Kidney (tissue), 14 donors: ENCODE data around the gene PROZ. TPM values are rescaled to one million over a fixed set of nuclear protein-coding genes. Genes with fewer than 3 reads are reported as not detected.
A peak's percentile ranks its signal among the peaks of the same experiment; 100 is the strongest.

Source experiments
- DNase-seq, 5 donors: peaks; one replicate each; pipeline ENCODE4 v3.0.0-alpha.2; 2013 to 2020
- FAIRE-seq: peaks from 2 replicates; lab custom pipeline; 2012; peaks lifted over from hg19 to GRCh38; lab: Jason Lieb, UNC
- H3K27ac ChIP-seq, 2 donors: one replicate each; pipeline ENCODE4 v1.7.0; 2013; ENCODE audit warnings: low read depth in 2 of 2, low read length in 2 of 2, inconsistent platforms in 1 of 2
- H3K27me3 ChIP-seq: one replicate; pipeline ENCODE4 v1.7.1; 2013; ENCODE audit warnings: low read length, inconsistent platforms; ENCODE audit not compliant: control insufficient read depth, insufficient read depth
- H3K36me3 ChIP-seq, 3 donors: one replicate each; pipeline versions ENCODE4 v1.7.0 to v1.7.1; 2013; ENCODE audit warnings: low read length in 3 of 3, control low read depth in 1 of 3, inconsistent platforms in 1 of 3; ENCODE audit not compliant: insufficient read depth in 3 of 3, control insufficient read depth in 2 of 3
- H3K4me1 ChIP-seq, 3 donors: one replicate each; pipeline versions ENCODE4 v1.7.0 to v1.7.1; 2013; ENCODE audit warnings: low read length in 3 of 3, inconsistent platforms in 1 of 3, low read depth in 1 of 3; ENCODE audit not compliant: control insufficient read depth in 2 of 3, insufficient read depth in 2 of 3
- H3K4me3 ChIP-seq, 3 donors: one replicate each; pipeline versions ENCODE4 v1.7.0 to v1.8.1; 2013; ENCODE audit warnings: low read length in 3 of 3, control low read depth in 1 of 3, inconsistent platforms in 1 of 3
- H3K9ac ChIP-seq, 3 donors: one replicate each; pipeline versions ENCODE4 v1.7.0 to v1.7.1; 2013; ENCODE audit warnings: low read length in 3 of 3, control low read depth in 1 of 3, inconsistent platforms in 1 of 3
- H3K9me3 ChIP-seq, 3 donors: one replicate each; pipeline versions ENCODE4 v1.7.0 to v1.7.1; 2013; ENCODE audit warnings: low read length in 3 of 3, control low read depth in 1 of 3, inconsistent platforms in 1 of 3; ENCODE audit not compliant: control insufficient read depth in 2 of 3, insufficient read depth in 1 of 3
- intact Hi-C: fragments of 100-400 bp; cut with DNase I; formaldehyde crosslinking; loops from one replicate; pipeline ENCODE4 v1.11.1; 2022
- polyA plus RNA-seq: library from polyadenylated mRNA; stranded (reverse); fragments of 350-450 nt; fragmentation: Illumina TruSeq; extraction: RNeasy Lipid Tissue Mini Kit (QIAGEN cat#74804); gene quantifications from one replicate; pipeline ENCODE4 v1.2.3, GENCODE V29; 2014; ENCODE audit warnings: low read depth, low replicate concordance; ENCODE audit not compliant: insufficient read depth
- total RNA-seq: library from RNA; stranded (reverse); fragmentation: NEBNext Ultra II Directional; extraction: Animal tissue kit (Norgen Biotek cat#: 25700); gene quantifications from one replicate; pipeline ENCODE4 v1.2.1, GENCODE V29; 2021
- TF ChIP-seq, protein P1 (sequence below): IDR thresholded peaks from 3 replicates; pipeline ENCODE4 v1.5.1; 2012; ENCODE audit warnings: mild to moderate bottlenecking, moderate library complexity, borderline replicate concordance; ENCODE audit not compliant: insufficient read depth; ENCODE audit errors: extremely low read depth
- donor health status: control.
- donor health status: control.
- donor health status: control.
- donor health status: control.
- donor health status: control.
- donor health status: DM: yes; HTN: yes; CAD: no.
- donor health status: Normal renal cell carcinoma (clear cell type).

The PROZ gene
- total and polyA plus RNA-seq, 2 donors from 2014 or later, result 20.0 TPM; not detected in 1

DNA sequence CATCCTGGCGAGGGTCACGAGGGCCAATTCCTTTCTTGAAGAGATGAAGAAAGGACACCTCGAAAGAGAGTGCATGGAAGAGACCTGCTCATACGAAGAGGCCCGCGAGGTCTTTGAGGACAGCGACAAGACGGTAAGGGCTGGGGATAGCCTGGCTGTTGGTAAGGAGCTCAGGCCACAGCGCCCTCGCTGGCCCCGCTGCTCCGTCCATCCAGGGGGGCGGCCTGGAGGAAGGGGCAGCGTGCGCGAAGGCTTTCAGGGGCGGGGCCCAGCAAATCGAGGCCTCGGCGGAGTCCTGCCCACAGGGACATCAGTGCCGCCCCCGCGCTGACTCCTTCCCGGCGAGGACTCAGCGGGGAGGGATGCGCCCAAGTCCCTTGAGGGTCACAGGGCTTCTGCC lies 29.0 kb upstream of the PROZ start:
- no peaks in the 10 kb centered on the region for H3K27me3 ChIP-seq
- H3K36me3 ChIP-seq, result no peaks in the 10 kb centered on the region
- FAIRE-seq (no peak), DNase-seq (peak in 1 of 5 donors; percentile 65)
- H3K4me1 ChIP-seq, result peaks cover 0 to 4% (median 0%) of the 10 kb centered on the region in 3 donors
- intact Hi-C loops, result no loop called here
- TF ChIP-seq, protein P1, sequence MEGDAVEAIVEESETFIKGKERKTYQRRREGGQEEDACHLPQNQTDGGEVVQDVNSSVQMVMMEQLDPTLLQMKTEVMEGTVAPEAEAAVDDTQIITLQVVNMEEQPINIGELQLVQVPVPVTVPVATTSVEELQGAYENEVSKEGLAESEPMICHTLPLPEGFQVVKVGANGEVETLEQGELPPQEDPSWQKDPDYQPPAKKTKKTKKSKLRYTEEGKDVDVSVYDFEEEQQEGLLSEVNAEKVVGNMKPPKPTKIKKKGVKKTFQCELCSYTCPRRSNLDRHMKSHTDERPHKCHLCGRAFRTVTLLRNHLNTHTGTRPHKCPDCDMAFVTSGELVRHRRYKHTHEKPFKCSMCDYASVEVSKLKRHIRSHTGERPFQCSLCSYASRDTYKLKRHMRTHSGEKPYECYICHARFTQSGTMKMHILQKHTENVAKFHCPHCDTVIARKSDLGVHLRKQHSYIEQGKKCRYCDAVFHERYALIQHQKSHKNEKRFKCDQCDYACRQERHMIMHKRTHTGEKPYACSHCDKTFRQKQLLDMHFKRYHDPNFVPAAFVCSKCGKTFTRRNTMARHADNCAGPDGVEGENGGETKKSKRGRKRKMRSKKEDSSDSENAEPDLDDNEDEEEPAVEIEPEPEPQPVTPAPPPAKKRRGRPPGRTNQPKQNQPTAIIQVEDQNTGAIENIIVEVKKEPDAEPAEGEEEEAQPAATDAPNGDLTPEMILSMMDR, result no peak
- H3K9me3 ChIP-seq, result no peaks in the 10 kb centered on the region
- no peak overlapping the region for H3K27ac ChIP-seq
- H3K4me3 ChIP-seq, result peak overlapping the region in 1 of 3 donors; percentile 55
- H3K9ac ChIP-seq, result no peak overlapping the region

DNA sequence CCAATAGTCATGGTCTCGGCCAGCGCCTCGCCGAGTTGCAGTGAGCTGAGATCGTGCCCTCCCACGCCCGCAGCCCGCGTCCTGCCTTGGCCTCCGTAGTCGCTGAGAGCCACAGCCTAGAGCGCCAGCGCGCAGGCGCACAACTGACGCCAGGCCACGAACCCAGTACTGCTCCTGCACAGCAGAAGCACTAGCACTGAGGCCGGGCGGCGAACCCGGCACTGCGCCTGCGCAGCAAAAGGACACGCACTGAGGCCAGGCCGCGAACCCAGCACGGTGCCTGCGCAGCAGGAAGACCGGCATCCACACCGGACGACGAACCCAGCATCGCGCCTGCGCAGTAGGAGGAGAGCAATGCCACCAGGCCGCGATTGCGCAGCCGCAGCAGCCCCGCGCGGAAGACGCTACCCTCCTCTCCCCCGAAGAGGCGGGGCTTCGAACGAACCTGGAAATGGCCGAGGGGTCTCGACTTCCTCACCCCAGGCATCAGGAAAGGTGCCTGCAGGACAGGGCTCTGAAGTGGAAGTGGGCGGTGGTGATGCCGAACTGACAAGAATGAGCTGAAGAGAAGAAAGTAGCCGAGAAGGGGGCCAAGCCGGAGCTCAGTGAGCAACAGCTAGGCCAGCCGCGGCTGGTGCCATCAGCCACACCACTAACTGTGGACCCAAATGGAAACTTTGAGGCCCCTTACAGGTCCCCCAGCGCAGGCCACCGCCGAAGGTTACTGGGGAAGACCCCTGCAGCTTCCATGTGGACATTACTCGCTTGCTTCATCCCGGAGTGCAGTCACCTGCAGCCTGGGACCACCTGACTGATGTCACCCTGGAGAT lies 28.3 kb upstream of the PROZ start:
- peak overlapping the region in 2 of 3 donors; percentile 7 to 55 for H3K4me3 ChIP-seq
- H3K27ac ChIP-seq, result no peak overlapping the region
- DNase-seq, result peak; percentile 59 to 81 (median 65)

DNA sequence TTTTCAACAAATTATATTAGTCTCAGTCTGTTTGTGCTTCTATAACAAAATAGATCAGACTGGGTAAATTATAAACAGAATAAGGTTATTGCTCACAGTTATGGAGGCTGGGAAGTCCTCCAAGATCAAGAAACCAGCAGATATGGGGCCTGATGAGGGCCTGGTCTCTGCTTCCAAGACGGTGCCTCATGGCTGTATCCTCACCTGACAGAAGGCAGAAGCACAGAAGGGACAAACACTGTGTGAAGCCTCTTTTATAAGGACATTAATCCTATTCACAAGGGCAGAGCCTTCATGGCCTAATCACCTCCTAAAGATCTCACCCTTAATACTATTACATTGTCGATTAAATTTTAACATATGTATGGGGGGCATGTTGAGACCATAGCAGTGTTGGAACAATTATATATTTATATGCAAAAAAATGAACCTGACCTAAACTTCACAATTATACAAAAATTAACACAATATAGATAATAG lies 23.1 kb upstream of the PROZ start:
- DNase-seq (peak in 1 of 5 donors; percentile 10), FAIRE-seq (no peak)
- Histone ChIP-seq H3K9ac (no peak overlapping the region), H3K4me1 (no peaks in the 10 kb centered on the region), H3K4me3 (no peak overlapping the region), H3K36me3 (no peaks in the 10 kb centered on the region), H3K27ac (no peak overlapping the region), H3K9me3 (no peaks in the 10 kb centered on the region), H3K27me3 (no peaks in the 10 kb centered on the region)
- TF ChIP-seq, protein P1, result no peak
- intact Hi-C loops, result no loop called here

More for the DNA sequence above, 28.3 kb upstream of the PROZ start:
- TF ChIP-seq, protein P1, result no peak
- intact Hi-C loops, result no loop called here
- Histone ChIP-seq H3K4me1 (peaks cover 0 to 4% (median 0%) of the 10 kb centered on the region in 3 donors), H3K9me3 (no peaks in the 10 kb centered on the region), H3K9ac (no peak overlapping the region), H3K36me3 (no peaks in the 10 kb centered on the region), H3K27me3 (no peaks in the 10 kb centered on the region)
- no peak for FAIRE-seq
